Stimulated activated naive CD4-positive, alpha-beta T cell treated with Interleukin-2 at 50 U/mL for 16 hours (primary cell): ENCODE measurements around the gene CYP2C19.
"Not testable (repeated sequence)": the region's sequence is repeated elsewhere in the genome, so short reads cannot be mapped to it uniquely, and the experiment has no call there.

ENCODE experiments used
- DNase-seq: peaks from one replicate; lab custom pipeline; 2025; lab: John Stamatoyannopoulos, UW

The CYP2C19 gene

DNA sequence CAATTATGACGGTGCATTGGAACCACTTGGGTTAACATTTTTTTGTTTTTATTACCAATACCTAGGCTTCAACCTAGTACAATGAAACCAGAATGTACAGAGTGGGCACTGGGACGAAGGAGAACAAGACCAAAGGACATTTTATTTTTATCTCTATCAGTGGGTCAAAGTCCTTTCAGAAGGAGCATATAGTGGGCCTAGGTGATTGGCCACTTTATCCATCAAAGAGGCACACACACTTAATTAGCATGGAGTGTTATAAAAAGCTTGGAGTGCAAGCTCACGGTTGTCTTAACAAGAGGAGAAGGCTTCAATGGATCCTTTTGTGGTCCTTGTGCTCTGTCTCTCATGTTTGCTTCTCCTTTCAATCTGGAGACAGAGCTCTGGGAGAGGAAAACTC lies at the start of gene CYP2C19:
Gene CYP2C19 (plus strand): TSS at position 289 of the 400 bp plus-strand sequence. CDS start 25 bp downstream, at position 314.
- no peak for DNase-seq

DNA sequence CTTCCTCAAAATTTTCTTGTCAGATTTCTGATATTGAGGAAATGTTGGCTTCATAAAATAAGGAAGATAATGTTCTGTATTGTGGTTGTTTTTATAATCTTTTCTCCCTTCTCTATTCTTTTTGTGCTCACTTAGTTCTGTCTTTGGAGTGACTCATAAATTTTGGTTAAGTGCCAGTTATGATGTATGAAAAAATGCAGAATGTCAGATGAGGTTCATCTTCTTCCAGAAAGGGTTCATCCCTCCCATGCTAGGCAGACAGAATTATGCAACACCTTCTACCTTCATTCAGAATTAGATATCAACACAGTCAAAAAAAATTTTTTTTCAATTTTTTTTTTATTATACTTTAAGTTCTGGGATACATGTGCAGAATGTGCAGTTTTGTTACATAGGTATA lies 36.6 kb upstream of the CYP2C19 start:
- no peak for DNase-seq

- no peak for DNase-seq
These were observed 27.3 kb upstream of the CYP2C19 start for GRCh38 chr10:94735197-94735596.

DNA sequence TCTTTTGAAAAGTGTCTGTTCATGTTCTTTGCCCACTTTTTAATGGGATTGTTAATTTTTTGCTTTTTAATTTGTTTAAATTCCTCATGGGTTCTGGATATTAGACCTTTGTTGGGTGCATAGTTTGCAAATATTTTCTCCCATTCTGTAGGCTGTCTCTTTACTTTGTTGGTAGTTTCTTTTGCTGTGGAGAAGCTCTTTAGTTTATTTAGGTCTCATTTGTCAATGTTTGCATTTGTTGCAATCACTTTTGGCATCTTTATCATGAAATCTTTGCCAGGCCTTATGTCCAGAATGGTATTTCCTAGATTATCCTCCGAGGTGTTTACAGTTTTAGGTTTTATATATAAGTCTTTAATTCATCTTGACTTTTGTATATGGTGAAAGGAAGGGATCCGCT lies 23.9 kb upstream of the CYP2C19 start:
- DNase-seq = no peak

GRCh38 chr10:94747137-94747536 lies 15.3 kb upstream of the CYP2C19 start:
- no peak for DNase-seq

GRCh38 chr10:94747838-94748237 lies 14.6 kb upstream of the CYP2C19 start:
- no peak for DNase-seq

GRCh38 chr10:94757916-94758315 lies 4.6 kb upstream of the CYP2C19 start:
- no peak for DNase-seq

GRCh38 chr10:94760586-94761178 lies 1.8 kb upstream of the CYP2C19 start:
- DNase-seq = no peak

GRCh38 chr10:94775425-94775824 lies 12.9 kb downstream of the CYP2C19 start:
- not testable (repeated sequence) for DNase-seq

GRCh38 chr10:94777886-94778458 lies 15.5 kb downstream of the CYP2C19 start:
- DNase-seq = no peak

- DNase-seq = no peak
These were observed 18.4 kb downstream of the CYP2C19 start for GRCh38 chr10:94780844-94781243.

DNA sequence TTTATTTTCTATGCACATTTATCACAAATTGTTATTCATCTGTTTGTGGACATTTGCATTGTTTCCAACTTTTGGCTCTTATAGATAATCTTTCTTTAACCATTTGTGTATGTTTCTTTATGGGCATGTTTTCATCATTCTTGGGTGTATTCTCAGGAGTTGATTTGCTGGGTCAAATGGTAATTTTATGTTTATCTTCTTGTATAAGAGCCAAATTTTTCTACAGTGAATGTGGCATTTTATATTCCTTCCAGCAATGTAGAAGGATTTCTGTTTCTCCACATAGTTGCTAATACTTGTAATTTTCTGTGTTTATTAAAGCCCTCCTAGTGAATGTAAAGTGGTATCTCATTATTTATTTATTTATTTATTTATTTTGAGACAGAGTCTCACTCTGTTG lies 21.8 kb downstream of the CYP2C19 start:
- DNase-seq = no peak

GRCh38 chr10:94785211-94785610 lies 22.7 kb downstream of the CYP2C19 start:
- DNase-seq = no peak

DNA sequence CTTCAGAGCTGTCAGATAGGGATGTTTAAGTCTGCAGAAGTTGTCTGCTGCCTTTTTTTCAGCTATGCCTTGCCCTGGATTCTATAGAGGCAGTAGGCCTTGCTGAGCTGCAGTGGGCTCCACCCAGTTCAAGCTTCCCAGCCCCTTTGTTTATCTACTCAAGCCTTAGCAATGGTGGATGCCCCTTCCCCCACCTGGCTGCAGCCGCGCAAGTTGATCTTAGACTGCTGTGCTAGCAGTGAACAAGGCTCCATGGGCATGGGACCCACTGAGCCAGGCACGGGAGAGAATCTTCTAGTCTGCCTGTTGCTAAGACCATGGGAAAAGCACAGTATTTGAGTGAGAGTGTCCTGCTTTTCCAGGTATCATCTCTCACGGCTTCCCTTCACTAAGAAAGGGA lies 38.1 kb downstream of the CYP2C19 start:
- not testable (repeated sequence) for DNase-seq

GRCh38 chr10:94803307-94803706 lies 40.8 kb downstream of the CYP2C19 start:
- no peak for DNase-seq

- not testable (repeated sequence) for DNase-seq
These were observed 67.5 kb downstream of the CYP2C19 start for GRCh38 chr10:94830025-94830424.

DNA sequence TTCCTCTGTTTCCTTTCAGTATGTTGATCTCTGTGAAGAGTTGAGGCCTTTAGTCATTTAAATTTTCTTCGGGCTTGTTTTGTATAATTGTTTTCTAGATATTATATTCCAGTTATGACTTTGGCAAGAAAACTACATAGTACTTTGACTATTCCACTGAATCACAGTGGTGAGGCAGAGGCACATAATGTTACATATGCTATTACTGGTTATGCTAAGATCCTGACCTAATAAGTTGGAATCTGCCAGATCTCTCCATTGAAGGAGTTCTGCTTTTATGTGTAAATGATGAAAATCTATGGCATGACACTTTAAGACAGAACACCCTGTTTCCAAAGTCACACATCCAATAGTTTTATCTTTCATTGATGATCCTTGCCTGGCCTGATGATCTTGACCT lies 83.7 kb downstream of the CYP2C19 start:
- no peak for DNase-seq

GRCh38 chr10:94850766-94851165 lies 88.3 kb downstream of the CYP2C19 start:
- no peak for DNase-seq

- DNase-seq = no peak
These were observed 88.8 kb downstream of the CYP2C19 start for GRCh38 chr10:94851263-94851662.

- DNase-seq = no peak
These were observed 90.0 kb downstream of the CYP2C19 start for GRCh38 chr10:94852438-94852837.

- no peak for DNase-seq
These were observed 90.6 kb downstream of the CYP2C19 start for GRCh38 chr10:94853065-94853464.

DNA sequence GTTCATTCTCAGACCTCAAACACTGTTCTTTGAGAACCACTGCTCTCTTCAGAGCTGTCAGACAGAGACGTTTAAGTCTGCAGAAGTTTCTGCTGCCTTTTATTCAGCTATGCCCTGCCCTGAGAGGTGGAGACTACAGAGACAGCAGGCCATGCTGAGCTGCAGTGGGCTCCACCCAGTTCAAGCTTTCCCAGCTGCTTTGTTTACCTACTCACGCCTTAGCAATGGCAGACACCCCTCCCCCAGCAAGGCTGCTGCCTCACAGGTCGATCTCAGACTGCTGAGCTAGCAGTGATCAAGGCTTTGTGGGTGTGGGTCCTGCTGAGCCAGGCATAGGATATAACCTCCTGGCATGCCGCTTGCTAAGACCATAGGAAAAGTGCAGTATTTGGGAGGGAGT lies 95.5 kb downstream of the CYP2C19 start:
- no peak for DNase-seq

DNA sequence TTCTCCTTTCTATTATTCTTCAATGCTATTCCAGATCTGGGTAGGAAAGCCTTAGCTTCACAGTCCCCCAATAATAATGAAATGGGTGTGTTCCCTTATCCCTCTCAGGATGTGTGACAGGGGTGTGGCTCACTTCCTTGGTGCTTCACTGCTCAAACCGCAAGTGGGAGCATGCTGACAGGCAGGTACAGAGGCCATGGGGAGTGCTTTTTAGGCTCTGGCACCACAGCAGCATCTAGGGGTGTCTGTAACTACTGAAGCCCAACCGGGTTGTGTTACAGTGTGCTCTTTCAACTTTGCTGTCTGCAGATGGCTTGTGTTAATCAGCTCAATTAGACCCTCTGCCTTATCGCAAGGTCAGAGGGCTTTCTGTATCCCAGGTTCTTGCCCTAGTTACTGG lies 96.6 kb downstream of the CYP2C19 start:
- no peak for DNase-seq

DNA sequence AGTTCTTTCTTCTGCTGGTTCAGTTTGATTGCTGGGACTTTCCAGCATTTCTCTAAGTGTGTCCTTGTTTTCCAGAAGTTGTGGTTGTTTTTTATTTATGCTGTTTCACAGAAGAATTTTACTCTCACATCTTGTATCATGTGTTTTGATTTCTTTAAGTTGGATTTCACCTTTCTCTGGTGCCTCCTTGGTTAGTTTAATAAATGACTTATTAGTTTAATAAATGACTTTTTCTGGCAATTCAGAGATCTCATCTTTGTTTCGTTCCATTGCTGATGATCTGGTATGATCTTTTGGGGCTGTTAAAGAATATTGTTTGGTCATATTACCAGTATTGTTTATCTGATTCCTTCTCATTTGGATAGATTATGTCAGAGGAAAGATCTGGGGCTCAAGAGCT lies 116.2 kb downstream of the CYP2C19 start:
- DNase-seq = no peak
